Measurements from ENCODE around the gene UQCC2. TPM values are rescaled to one million over a fixed set of nuclear protein-coding genes. Genes with fewer than 3 reads are reported as not detected.

Gene UQCC2
- total and polyA plus RNA-seq, 2 of the 8 experiments (the other 6 are each of a cell fraction or from before 2014, with no cell fraction given) = 52.1 to 104 TPM

GRCh38 chr6:33665957-33666356 lies 45.5 kb downstream of the UQCC2 start (continued):
- no peak for TF ChIP-seq ATF2 (IDR thresholded peaks at IDR 0.05; ENCODE audit: low read length)
- peak; percentile 7 to 39; a peak in 2 of 4 replicates for TF ChIP-seq RAD21 (IDR thresholded peaks at IDR 0.05 in 1 of 2, conservative IDR thresholded peaks at IDR 0.05 in 1 of 2; ENCODE audit: low read depth in 2 of 2, low read length in 2 of 2)
- TF ChIP-seq CHD1 (IDR thresholded peaks at IDR 0.05; ENCODE audit: low read depth, low read length) = no peak
- no peak for TF ChIP-seq TBP (IDR thresholded peaks at IDR 0.05; ENCODE audit: low read depth, low read length)
